NCI-H82 treated with DMSO at 0.1 percent for 48 hours (cell line): ENCODE data around the gene FOXA1.

Experiments
- DNase-seq: peaks from one replicate; lab custom pipeline; 2025; ENCODE audit not compliant: unreplicated experiment; lab: John Stamatoyannopoulos, UW

The FOXA1 gene

DNA sequence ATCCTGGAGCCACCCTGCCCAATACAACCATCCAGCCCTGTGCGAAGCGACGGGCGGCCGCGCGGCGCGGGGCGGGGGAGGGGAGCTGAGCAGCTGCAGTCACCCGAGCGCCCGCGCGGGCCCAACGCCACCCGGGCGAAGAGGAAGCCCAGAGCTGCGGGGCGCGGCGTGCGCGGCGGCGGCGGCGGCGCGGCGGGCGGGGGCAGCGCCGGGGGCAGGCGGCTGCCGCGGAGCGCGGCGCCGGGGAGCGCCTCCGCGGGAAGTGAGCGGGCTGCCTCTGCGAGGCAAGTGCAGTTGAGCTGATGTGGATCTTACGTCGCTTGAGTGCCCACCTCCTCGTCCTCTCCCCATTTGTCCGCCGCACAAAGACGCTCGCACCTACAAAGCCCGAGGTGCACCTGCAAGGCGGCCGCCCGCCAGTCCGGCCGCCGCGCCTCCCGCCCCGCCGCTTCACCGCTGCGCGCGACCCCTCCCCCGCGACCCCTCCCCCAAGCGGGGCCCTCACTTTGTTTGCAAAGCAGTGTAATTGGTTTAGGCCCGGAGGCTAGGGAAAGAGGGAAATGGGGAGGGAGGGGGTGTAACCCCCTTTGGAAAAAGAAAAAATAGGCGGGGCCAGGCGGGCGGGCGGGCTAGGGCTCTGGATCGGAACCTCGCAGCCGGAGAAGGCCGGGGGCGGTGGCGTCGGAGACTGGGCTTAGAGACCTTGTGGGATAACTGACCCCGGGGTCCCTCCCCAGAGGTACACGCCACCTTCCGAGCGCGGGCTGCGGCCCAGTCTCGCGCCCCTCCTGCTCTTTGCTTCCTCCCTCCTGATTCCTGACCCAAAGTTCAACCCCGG is at the start of gene FOXA1, which contains the start of gene TTC6:
FOXA1 (minus strand) TSS at position 279 of the 838 bp plus-strand sequence; CDS start at position 2, 277 bp downstream.
TTC6 (plus strand) TSS at position 659 of the 838 bp plus-strand sequence. CDS start 26,436 bp downstream, outside the sequence.
- peak; percentile 24 for DNase-seq

- DNase-seq, result no peak
Measured at GRCh38 chr14:37643701-37644100, 48.7 kb upstream of the FOXA1 start.

DNA sequence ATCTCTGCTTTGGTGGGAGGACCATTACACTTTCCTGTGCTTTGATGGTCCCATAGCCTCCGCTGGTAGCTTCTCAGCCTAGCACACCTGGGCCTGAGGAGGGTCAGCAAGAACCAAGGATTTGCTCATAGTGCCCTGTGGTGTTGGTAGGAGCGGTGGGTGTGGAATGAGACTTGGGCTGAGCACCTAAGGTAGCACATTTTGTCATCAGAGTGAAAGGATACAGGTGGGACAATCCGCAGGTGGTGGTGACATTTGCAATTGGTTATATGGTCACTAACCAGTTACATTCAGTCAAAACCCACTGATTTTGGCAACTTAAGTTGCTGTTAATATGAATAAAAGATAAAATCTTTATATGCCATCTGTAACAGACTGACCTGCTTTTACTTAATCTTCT is 47.1 kb upstream of the FOXA1 start:
- DNase-seq, result no peak

- no peak for DNase-seq
Measured at GRCh38 chr14:37641117-37641516, 46.1 kb upstream of the FOXA1 start.

- no peak for DNase-seq
Measured at GRCh38 chr14:37638599-37638998, 43.5 kb upstream of the FOXA1 start.

- DNase-seq, result no peak
Measured at GRCh38 chr14:37637341-37637740, 42.3 kb upstream of the FOXA1 start.

DNA sequence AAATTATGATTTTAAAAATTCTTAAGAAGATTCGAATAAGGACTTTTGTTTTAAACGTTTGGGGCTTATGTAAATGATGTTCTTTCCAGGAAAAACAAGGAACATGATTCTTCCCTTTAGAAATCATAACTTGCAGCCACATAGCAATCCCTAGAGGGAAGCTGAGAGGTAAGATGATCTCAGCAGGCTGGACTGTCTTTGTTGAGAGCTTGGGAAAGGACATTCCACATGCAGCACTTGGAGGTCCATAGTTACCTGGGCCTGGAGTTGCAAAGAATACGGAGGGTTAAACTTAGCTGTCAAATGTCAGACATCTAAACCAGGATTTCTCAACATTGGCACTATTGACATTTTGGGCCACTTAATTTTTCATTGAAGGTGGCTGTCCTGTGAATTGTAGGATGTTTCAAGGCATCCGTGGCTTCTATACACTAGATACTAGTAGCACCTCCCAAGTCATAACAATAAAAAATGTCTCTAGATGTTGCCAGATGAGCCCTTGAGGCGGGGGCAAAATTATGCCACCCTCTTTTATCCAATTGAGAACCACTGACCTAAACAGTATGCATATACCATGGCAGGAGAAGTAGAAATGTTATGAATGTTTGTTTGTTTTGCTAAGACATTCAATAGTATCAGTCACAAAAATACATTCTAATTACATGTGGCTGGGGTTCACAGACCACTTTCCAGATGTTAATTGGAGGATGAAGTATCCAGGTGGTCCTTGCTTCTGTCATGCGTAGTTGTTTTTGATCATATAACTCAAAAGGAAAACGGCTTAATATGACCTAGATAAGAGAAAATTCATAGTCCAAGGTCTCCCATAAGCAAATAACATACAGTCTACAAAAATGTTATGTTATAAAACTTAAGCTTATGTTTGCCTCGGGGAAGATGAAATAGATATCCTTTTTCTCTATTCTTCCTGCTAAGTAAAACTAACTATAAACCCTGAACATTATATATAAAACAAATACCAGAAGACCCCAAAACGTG is 30.8 kb upstream of the FOXA1 start:
- no peak for DNase-seq

- DNase-seq, result no peak
Measured at GRCh38 chr14:37623971-37624370, 28.9 kb upstream of the FOXA1 start.

DNA sequence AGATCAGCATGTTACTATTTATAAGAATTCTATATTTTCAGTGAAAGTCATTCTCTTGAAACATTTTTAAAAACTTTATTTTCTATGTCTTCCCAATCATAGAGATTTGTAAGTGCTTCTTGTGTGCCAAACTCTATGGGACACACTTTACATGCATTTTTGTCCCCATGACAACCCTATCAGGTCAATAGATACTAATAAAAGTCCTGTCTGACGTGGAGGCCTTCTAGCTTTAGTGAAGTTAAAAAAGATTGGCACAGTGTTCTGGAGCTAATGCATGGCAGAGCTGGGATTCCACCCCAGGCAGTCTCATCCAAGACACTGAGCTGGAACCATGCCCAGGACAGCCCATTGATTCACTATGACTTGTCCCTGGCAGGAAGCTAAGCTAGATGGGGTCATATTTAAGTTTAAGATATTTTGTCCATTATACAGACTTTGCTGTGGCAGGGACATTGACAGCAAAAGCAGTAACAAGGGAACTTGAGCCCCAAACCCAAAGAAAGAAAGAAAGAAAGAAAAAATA is 28.4 kb upstream of the FOXA1 start:
- no peak for DNase-seq

DNA sequence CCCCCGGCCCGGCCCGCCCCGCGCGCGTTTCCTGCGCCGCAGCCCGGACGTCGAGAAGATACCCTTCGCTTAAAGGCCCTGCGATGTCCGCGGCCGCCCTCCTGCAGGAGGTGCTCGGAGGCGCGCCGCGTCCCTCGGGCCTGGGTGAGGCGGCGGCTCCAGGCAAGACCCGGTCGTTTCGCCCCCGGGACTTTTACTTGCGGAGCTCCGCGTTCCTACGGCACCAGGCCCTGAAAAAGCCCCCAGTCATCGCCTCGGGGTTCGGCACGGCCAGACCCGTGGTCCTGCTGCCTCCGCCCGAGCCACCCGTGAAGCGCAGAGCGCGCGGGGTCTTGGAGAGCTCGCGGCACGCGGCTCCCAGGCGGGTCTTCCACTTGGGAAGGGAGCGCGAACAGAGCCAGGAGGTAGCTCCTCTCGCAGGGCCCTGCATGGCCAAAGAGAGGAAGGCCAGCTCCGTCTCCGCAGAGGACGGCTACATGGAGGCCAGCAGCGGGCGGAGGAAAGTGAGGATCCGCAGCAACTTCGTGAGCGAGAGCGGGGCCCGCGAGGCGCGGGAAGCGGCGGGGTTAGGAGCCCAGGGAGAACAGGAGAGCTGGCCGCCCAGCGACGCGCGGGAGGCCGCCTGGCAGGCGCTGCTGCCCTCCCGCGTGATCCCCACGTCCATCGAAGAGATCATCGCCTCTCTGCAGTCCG is 27.3 kb upstream of the FOXA1 start:
- DNase-seq, result no peak

GRCh38 chr14:37620856-37621255 is 25.8 kb upstream of the FOXA1 start:
- no peak for DNase-seq

- DNase-seq, result no peak
Measured at GRCh38 chr14:37618498-37619028, 23.5 kb upstream of the FOXA1 start.

GRCh38 chr14:37617864-37618365 is 22.9 kb upstream of the FOXA1 start:
- DNase-seq, result no peak

GRCh38 chr14:37616853-37617252 is 21.8 kb upstream of the FOXA1 start:
- no peak for DNase-seq

DNA sequence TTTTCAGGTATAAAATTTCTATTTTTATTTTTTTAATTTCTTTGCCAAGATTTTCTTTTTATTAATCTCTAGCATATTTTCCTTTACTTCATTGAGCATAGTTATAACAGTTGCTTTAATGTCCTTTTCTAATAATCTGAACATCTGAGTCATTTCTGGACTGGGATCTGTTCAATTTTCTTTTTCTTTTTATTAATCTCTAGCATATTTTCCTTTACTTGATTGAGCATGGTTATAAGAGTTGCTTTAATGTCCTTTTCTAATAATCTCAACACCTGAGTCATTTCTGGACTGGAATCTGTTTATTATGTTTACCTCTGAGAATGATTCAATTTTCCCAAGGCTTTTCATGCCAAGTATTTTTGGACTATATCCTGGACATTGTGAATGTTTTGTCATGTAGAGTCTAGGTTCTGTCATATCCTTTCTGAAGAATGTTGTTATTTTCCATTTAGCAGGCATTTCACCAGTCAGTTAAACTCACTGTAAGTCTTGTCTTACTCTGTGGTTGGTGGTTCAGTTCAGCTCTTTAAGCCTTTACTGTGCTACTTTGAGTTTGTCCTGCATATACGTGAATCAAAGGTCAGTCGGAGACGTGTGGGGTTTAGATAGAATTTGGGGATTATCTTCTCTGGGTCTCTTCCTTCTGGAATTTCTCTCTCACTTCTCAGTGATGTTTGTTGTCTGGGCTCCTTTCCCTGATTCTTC is 20.7 kb upstream of the FOXA1 start:
- DNase-seq, result no peak

DNA sequence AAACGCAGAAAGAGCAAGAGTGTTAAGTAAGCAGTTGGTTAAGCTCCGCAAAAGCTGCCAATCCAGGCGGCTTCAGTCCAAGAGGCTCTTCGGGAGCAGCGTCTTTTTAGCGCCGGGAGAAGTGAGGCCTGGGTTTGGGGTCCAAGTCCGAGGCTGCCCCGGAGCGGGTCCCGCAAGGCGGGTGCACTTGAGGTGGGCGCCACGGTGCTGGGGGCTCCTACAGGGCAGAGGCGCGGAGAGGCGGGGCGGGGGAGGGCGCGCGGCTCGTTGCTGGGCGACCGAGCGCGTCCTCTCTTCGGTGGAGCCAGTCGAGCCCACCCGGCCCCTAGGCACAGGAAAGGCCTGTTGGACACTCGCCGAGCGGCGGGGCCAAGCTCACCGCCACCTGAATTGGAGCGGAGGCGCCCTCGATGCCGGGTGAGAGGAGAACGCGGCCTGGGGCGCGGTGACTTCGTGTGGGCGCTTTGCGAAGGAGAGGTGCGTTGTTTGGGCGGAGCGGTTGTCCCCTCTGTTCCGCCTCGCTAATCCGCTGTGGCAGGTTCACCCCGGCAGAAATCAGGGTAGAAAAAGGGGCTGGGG is 16.0 kb upstream of the FOXA1 start:
- DNase-seq, result no peak

DNA sequence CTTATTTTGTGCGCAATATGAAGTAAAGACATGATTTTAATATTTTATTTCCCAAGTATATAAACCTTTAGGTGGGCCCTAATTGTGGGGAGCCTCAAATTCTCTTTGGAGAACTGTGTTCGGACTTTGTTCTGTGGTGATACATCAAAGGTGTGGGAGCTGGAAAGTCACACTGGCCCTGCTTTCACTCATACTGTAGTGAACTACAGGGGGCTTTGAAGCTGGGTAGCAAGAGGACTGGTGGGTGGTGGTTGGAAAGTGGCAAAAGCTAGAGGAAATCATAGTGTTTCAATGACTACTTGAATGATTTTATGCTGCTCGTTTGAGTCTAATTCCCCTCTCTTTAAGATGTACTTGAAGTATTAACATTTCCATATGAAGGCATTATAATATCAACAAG is 13.6 kb upstream of the FOXA1 start:
- DNase-seq, result no peak

- DNase-seq, result no peak
Measured at GRCh38 chr14:37606678-37607077, 11.6 kb upstream of the FOXA1 start.

DNA sequence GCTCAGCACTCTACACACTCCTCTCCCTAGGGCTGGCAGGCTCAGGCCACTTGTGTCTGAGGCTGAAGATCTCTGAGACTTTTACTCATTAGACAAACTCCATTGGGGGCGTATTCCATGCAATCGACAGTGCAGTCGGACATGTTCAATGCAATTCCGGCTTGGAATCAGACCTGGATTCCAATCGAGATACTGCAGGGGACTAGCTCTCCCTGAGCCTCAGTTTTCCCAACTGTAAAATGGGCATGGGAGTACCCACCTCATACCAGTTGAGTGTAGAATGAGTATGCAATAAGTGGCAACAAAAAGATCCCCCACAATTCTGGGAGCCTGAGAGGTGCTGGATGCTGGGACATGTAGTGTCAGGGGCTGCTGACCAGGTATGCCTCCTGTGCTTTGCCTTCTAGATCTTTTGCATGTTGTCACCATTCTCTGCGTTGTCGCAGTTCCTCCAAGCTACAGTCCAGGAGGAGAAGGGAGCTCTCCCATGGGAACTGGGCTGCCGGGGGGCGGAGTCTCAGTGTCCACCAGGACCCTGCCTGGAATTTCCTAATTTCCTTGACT is 8.7 kb upstream of the FOXA1 start:
- no peak for DNase-seq
